Neural cell (in vitro differentiated cells): ENCODE results near the gene RPAP2.

Experiments used
- EP300 ChIP-seq: fragments of 450-650 bp; conservative IDR thresholded peaks from 2 replicates; pipeline ENCODE4 v1.6.1; 2014; ENCODE audit warnings: antibody characterized with exemption, mild to moderate bottlenecking, moderate library complexity; ENCODE audit not compliant: poor library complexity, severe bottlenecking
- EZH2 ChIP-seq: fragments of 200-600, 300-800 bp; shearing (Covaris generic), sonication (generic); IDR thresholded peaks from 2 replicates; pipeline ENCODE4 v1.6.1; 2014; ENCODE audit warnings: antibody characterized with exemption, low read length, borderline replicate concordance, mild to moderate bottlenecking; ENCODE audit not compliant: insufficient read depth, poor library complexity, severe bottlenecking
- POLR2AphosphoS5 ChIP-seq: IDR thresholded peaks from 2 replicates; pipeline ENCODE4 v1.6.1; 2012
- RAD21 ChIP-seq: fragments of 450-650 bp; conservative IDR thresholded peaks from 2 replicates; pipeline ENCODE4 v1.6.1; 2014; ENCODE audit warnings: antibody characterized with exemption, mild to moderate bottlenecking, moderate library complexity
- TAF1 ChIP-seq: IDR thresholded peaks from 2 replicates; pipeline ENCODE4 v1.6.1; 2012; ENCODE audit warnings: low read depth
- TF ChIP-seq, protein P1 (sequence below): fragments of 450-650 bp; IDR thresholded peaks from 2 replicates; pipeline ENCODE4 v1.5.1; 2014; ENCODE audit warnings: antibody characterized with exemption, mild to moderate bottlenecking, moderate library complexity; ENCODE audit not compliant: poor library complexity, severe bottlenecking

DNA sequence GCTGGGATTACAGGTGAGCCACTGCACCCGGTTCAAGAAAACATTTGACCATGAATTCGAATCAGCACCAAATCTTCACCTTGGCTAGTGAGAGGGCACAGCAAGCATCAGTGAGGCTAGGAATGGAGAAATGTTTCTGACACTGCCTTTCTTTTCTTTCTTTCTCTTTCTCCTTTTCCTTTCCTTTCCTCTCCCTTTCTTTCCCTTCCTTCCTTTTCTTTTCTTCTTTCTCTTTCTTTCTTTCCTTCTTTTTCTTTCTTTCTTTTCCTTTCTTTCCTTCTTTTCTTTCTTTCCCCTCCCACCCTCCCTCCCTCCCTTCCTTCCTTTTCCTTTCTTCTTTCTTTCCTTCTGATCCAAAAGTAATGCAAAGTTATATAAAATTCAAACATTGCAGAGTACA is 147.0 kb downstream of the RPAP2 start:
- TF ChIP-seq, protein P1, sequence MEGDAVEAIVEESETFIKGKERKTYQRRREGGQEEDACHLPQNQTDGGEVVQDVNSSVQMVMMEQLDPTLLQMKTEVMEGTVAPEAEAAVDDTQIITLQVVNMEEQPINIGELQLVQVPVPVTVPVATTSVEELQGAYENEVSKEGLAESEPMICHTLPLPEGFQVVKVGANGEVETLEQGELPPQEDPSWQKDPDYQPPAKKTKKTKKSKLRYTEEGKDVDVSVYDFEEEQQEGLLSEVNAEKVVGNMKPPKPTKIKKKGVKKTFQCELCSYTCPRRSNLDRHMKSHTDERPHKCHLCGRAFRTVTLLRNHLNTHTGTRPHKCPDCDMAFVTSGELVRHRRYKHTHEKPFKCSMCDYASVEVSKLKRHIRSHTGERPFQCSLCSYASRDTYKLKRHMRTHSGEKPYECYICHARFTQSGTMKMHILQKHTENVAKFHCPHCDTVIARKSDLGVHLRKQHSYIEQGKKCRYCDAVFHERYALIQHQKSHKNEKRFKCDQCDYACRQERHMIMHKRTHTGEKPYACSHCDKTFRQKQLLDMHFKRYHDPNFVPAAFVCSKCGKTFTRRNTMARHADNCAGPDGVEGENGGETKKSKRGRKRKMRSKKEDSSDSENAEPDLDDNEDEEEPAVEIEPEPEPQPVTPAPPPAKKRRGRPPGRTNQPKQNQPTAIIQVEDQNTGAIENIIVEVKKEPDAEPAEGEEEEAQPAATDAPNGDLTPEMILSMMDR, result no peak
- no peak for TF ChIP-seq POLR2AphosphoS5
- no peak for TF ChIP-seq RAD21
- no peak for TF ChIP-seq TAF1
- TF ChIP-seq EZH2, result no peak
- no peak for TF ChIP-seq EP300
